HepG2 (cell line): ENCODE data around the gene C19orf73. TPM values are rescaled to one million over a fixed set of nuclear protein-coding genes. Genes with fewer than 3 reads are reported as not detected.

Experiments
- GATAD1 ChIP-seq: IDR thresholded peaks from 2 replicates; pipeline ENCODE4 v1.6.1; 2016; ENCODE audit warnings: missing genetic modification reagents, missing compliant biosample characterization
- HIVEP1 ChIP-seq: sonication (generic); formaldehyde crosslinking; IDR thresholded peaks from 2 replicates; pipeline ENCODE4 v1.4.0; 2020; ENCODE audit warnings: mild to moderate bottlenecking, missing genetic modification reagents
- IKZF1 ChIP-seq: fragments of 450-650 bp; IDR thresholded peaks from 2 replicates; pipeline ENCODE4 v1.7.1; 2016
- MED8 ChIP-seq: sonication (generic); formaldehyde crosslinking; IDR thresholded peaks from 2 replicates; pipeline ENCODE4 v1.8.1; 2023; ENCODE audit warnings: mild to moderate bottlenecking, missing genetic modification reagents; ENCODE audit not compliant: insufficient replicate concordance
- MYNN ChIP-seq: sonication (generic); formaldehyde crosslinking; IDR thresholded peaks from 2 replicates; pipeline ENCODE4 v1.4.0; 2020; ENCODE audit warnings: mild to moderate bottlenecking, low read depth, missing genetic modification reagents
- NPAS2 ChIP-seq: sonication (generic); formaldehyde crosslinking; IDR thresholded peaks from 2 replicates; pipeline ENCODE4 v1.8.0; 2022; ENCODE audit warnings: mild to moderate bottlenecking, missing genetic modification reagents, borderline replicate concordance
- PATZ1 ChIP-seq: sonication (generic); formaldehyde crosslinking; IDR thresholded peaks from 2 replicates; pipeline ENCODE4 v1.4.0; 2020; ENCODE audit warnings: missing genetic modification reagents
- SCMH1 ChIP-seq: sonication (generic); formaldehyde crosslinking; IDR thresholded peaks from 2 replicates; pipeline ENCODE4 v1.9.0; 2021; ENCODE audit warnings: missing genetic modification reagents, mild to moderate bottlenecking, borderline replicate concordance
- SMAD9 ChIP-seq: sonication (generic); formaldehyde crosslinking; IDR thresholded peaks from 2 replicates; pipeline ENCODE4 v1.5.1; 2020; ENCODE audit warnings: mild to moderate bottlenecking, missing genetic modification reagents
- SRF ChIP-seq: IDR thresholded peaks from 2 replicates; pipeline ENCODE4 v1.6.1; 2011; ENCODE audit warnings: mild to moderate bottlenecking, low read depth, low read length, moderate library complexity
- TFDP1 ChIP-seq: IDR thresholded peaks from 2 replicates; pipeline ENCODE4 v1.6.1; 2016; ENCODE audit warnings: missing compliant biosample characterization, missing genetic modification reagents, borderline replicate concordance
- TIGD3 ChIP-seq: sonication (generic); formaldehyde crosslinking; IDR thresholded peaks from 2 replicates; pipeline ENCODE4 v1.5.1; 2020; ENCODE audit warnings: mild to moderate bottlenecking, missing genetic modification reagents, borderline replicate concordance
- ZBTB33 ChIP-seq: sonication (generic); formaldehyde crosslinking; IDR thresholded peaks from 2 replicates; pipeline ENCODE4 v1.4.0; 2020; ENCODE audit warnings: missing genetic modification reagents
- ZBTB38 ChIP-seq: sonication (generic); formaldehyde crosslinking; IDR thresholded peaks from 2 replicates; pipeline ENCODE4 v1.5.1; 2020; ENCODE audit warnings: mild to moderate bottlenecking, missing genetic modification reagents
- ZBTB42 ChIP-seq: sonication (generic); formaldehyde crosslinking; IDR thresholded peaks from 2 replicates; pipeline ENCODE4 v1.5.0; 2020; ENCODE audit warnings: mild to moderate bottlenecking, missing genetic modification reagents
- ZFP82 ChIP-seq: sonication (generic); formaldehyde crosslinking; IDR thresholded peaks from 2 replicates; pipeline ENCODE4 v1.5.1; 2020; ENCODE audit warnings: mild to moderate bottlenecking, missing genetic modification reagents, borderline replicate concordance
- ZNF567 ChIP-seq: sonication (generic); formaldehyde crosslinking; IDR thresholded peaks from 2 replicates; pipeline ENCODE4 v1.8.1; 2023; ENCODE audit warnings: mild to moderate bottlenecking, missing genetic modification reagents, borderline replicate concordance
- ZNF672 ChIP-seq: sonication (generic); formaldehyde crosslinking; IDR thresholded peaks from 2 replicates; pipeline ENCODE4 v1.8.1; 2022; ENCODE audit warnings: missing genetic modification reagents
- ZNF772 ChIP-seq: sonication (generic); formaldehyde crosslinking; IDR thresholded peaks from 2 replicates; pipeline ENCODE4 v1.5.0; 2020; ENCODE audit warnings: mild to moderate bottlenecking, missing genetic modification reagents
- polyA plus RNA-seq, 8 experiments: library from polyadenylated mRNA; depleted of rRNA in 3 of 8; stranded (reverse) in 7 of 8; unstranded in 1 of 8; fragments of >200 nt; fragmentation: Illumina TruSeq in 4 of 8; extraction: Trizol in 4 of 8; gene quantifications; 2 replicates each; pipeline versions ENCODE4 v1.2.1 to v1.2.3, GENCODE V29; 2011 to 2016; ENCODE audit warnings: low read depth in 4 of 8, missing spikeins in 1 of 8, mixed read lengths in 1 of 8; ENCODE audit not compliant: insufficient read depth in 1 of 8
- total RNA-seq, 5 experiments: library from RNA; depleted of rRNA; stranded (reverse); fragments of >200 nt; fragmentation: Illumina TruSeq; extraction: Trizol; gene quantifications; 2 replicates each; pipeline ENCODE4 v1.2.3, GENCODE V29; 2016; ENCODE audit warnings: low read depth in 1 of 5

The C19orf73 gene
- total and polyA plus RNA-seq, 2 of the 13 experiments (the other 11 are each of a cell fraction or from before 2014, with no cell fraction given) = 1.4 to 1.5 TPM

GRCh38 chr19:49084206-49085019, 34.5 kb downstream of the C19orf73 start (continued):
- TF ChIP-seq ZNF567 = 0 out of 2 replicates have a peak, but pooled peaks have one; percentile 22
- 0 out of 2 replicates have a peak, but pooled peaks have one; percentile 18 for TF ChIP-seq ZBTB42 (CRISPR knock-in tag)
- no peak for TF ChIP-seq SMAD9
- peak; percentile 4; the same call in 1 of the 2 replicates for TF ChIP-seq ZNF772
- TF ChIP-seq TIGD3 (CRISPR knock-in tag) = no peak
- TF ChIP-seq NPAS2 (CRISPR knock-in tag) = no peak
- TF ChIP-seq GATAD1 (CRISPR knock-in tag) = no peak
- no peak for TF ChIP-seq ZNF672
- no peak for TF ChIP-seq TFDP1
- TF ChIP-seq HIVEP1 (CRISPR knock-in tag) = no peak
- TF ChIP-seq IKZF1 = no peak
- TF ChIP-seq ZFP82 (CRISPR knock-in tag) = no peak
- TF ChIP-seq MED8 (CRISPR knock-in tag) = no peak
- TF ChIP-seq SCMH1 (CRISPR knock-in tag) = no peak
- 0 out of 2 replicates have a peak, but pooled peaks have one; percentile 17 for TF ChIP-seq ZBTB33 (CRISPR knock-in tag)
- no peak for TF ChIP-seq SRF
- peak; percentile 91 for TF ChIP-seq ZBTB38 (CRISPR knock-in tag)
- no peak for TF ChIP-seq MYNN (CRISPR knock-in tag)
- TF ChIP-seq PATZ1 (CRISPR knock-in tag) = 0 out of 2 replicates have a peak, but pooled peaks have one; percentile 12
